GM12878 (cell line): ENCODE data around the gene NADSYN1. TPM values are rescaled to one million over a fixed set of nuclear protein-coding genes. Genes with fewer than 3 reads are reported as not detected.

ENCODE experiments used
- ATAC-seq: fragments of 200-7000 bp; cut with Tn5 transposase; 3 replicates; pipeline ENCODE4 v1.9.1; 2020; ENCODE audit warnings: mild to moderate bottlenecking, moderate library complexity
- BruUV-seq: library from RNA; stranded (reverse); fragments of 400-500 nt; replicated peaks from 2 replicates; lab custom pipeline; 2021; lab: Mats Ljungman, UMichigan
- CTCF ChIA-PET: fragments of 300-600 bp; sonication (Branson Sonifier 250); formaldehyde crosslinking; extraction: SDS; loops from one replicate; lab custom pipeline; 2021; ENCODE audit warnings: inconsistent platforms; lab: Yijun Ruan, JAX
- POLR2A ChIA-PET: fragments of 350-600 bp; formaldehyde crosslinking; extraction: SDS; loops from one replicate; lab custom pipeline; 2021; ENCODE audit warnings: inconsistent platforms; lab: Charles Lee
- RAD21 ChIA-PET: fragments of 300-600 bp; sonication (Branson Sonifier 250); formaldehyde crosslinking; loops from one replicate; lab custom pipeline; 2023; ENCODE audit warnings: antibody characterized with exemption; ENCODE audit not compliant: unreplicated experiment; lab: Charles Lee
- SMC1A ChIA-PET: fragments of 300-600 bp; sonication (Branson Sonifier 250); formaldehyde crosslinking; loops from one replicate; lab custom pipeline; 2023; ENCODE audit not compliant: unreplicated experiment, uncharacterized antibody; lab: Charles Lee
- DNase-seq: peaks from one replicate; pipeline ENCODE4 v3.0.0-alpha.2; 2011; ENCODE audit warnings: low read depth, low spot score
- FAIRE-seq: peaks from 3 replicates; lab custom pipeline; 2011; peaks lifted over from hg19 to GRCh38; lab: Jason Lieb, UNC
- H2AFZ ChIP-seq: 2 replicates; pipeline ENCODE4 v1.6.0; 2011; ENCODE audit warnings: low read depth, low read length, control low read depth; ENCODE audit not compliant: control insufficient read depth
- H3K27ac ChIP-seq: 2 replicates; pipeline ENCODE4 v1.5.1; 2011; ENCODE audit warnings: control low read depth; ENCODE audit not compliant: control insufficient read depth, insufficient read depth
- H3K27me3 ChIP-seq, 2 experiments: replicated peaks in 1 of 2; 2 replicates each; pipeline versions ENCODE4 v1.6.0 to v1.6.1; 2011; ENCODE audit warnings: low read length in 1 of 2; ENCODE audit not compliant: control insufficient read depth in 2 of 2, insufficient read depth in 2 of 2
- H3K36me3 ChIP-seq, 2 experiments: 2 replicates each; pipeline ENCODE4 v1.5.1; 2011; ENCODE audit warnings: low read length in 1 of 2; ENCODE audit not compliant: control insufficient read depth in 2 of 2, insufficient read depth in 2 of 2
- H3K4me1 ChIP-seq: 2 replicates; pipeline ENCODE4 v1.6.1; 2011; ENCODE audit warnings: mild to moderate bottlenecking, low read length, moderate library complexity, mixed read lengths; ENCODE audit not compliant: control insufficient read depth, insufficient read depth
- H3K4me2 ChIP-seq: 2 replicates; pipeline ENCODE4 v1.6.0; 2011; ENCODE audit warnings: control low read depth; ENCODE audit not compliant: control insufficient read depth, insufficient read depth
- H3K4me3 ChIP-seq: fragments of 200-600 bp; sonication (generic); 2 replicates; pipeline ENCODE4 v1.5.1; 2016
- H3K79me2 ChIP-seq: 2 replicates; pipeline ENCODE4 v1.6.0; 2011; ENCODE audit warnings: low read length; ENCODE audit not compliant: control insufficient read depth, insufficient read depth
- H3K9ac ChIP-seq: 2 replicates; pipeline ENCODE4 v1.8.0; 2011; ENCODE audit warnings: low read length, control low read depth, mixed read lengths; ENCODE audit not compliant: control insufficient read depth, insufficient read depth
- H3K9me3 ChIP-seq: replicated peaks from 3 replicates; pipeline ENCODE4 v1.5.1; 2011; ENCODE audit warnings: mild to moderate bottlenecking, low read length; ENCODE audit not compliant: control insufficient read depth, insufficient read depth
- H4K20me1 ChIP-seq: 2 replicates; pipeline ENCODE4 v1.6.0; 2011; ENCODE audit not compliant: control insufficient read depth, insufficient read depth
- CHD1 ChIP-seq: IDR thresholded peaks from 2 replicates; pipeline ENCODE4 v1.6.1; 2012; ENCODE audit warnings: low read depth, low read length, improper control_type of control experiment
- CHD4 ChIP-seq: fragments of 200-600 bp; sonication (generic); IDR thresholded peaks from 2 replicates; pipeline ENCODE4 v1.6.1; 2016; ENCODE audit warnings: mild to moderate bottlenecking
- CREM ChIP-seq: IDR thresholded peaks from 2 replicates; pipeline ENCODE4 v1.6.1; 2014; ENCODE audit warnings: antibody characterized with exemption, low read depth
- GABPA ChIP-seq: IDR thresholded peaks from 2 replicates; pipeline ENCODE4 v1.6.1; 2014; ENCODE audit warnings: antibody characterized with exemption, low read depth, mild to moderate bottlenecking, inconsistent platforms
- GATAD2B ChIP-seq: fragments of 450-650 bp; conservative IDR thresholded peaks from 2 replicates; pipeline ENCODE4 v1.6.1; 2017; ENCODE audit warnings: low read depth, mild to moderate bottlenecking, moderate library complexity
- JUNB ChIP-seq: IDR thresholded peaks from 2 replicates; pipeline ENCODE4 v1.6.1; 2016; ENCODE audit warnings: antibody characterized with exemption, mild to moderate bottlenecking
- NR2F1 ChIP-seq: fragments of 450-650 bp; conservative IDR thresholded peaks from 2 replicates; pipeline ENCODE4 v1.6.1; 2017; ENCODE audit warnings: mild to moderate bottlenecking
- POU2F2 ChIP-seq: IDR thresholded peaks from 3 replicates; pipeline ENCODE4 v1.6.1; 2011; ENCODE audit warnings: low read depth, mild to moderate bottlenecking, low read length, borderline replicate concordance
- SUPT20H ChIP-seq: IDR thresholded peaks from 2 replicates; pipeline ENCODE4 v1.6.1; 2011; ENCODE audit warnings: low read depth, mild to moderate bottlenecking, low read length, moderate library complexity, borderline replicate concordance; ENCODE audit not compliant: control insufficient read depth
- ZNF24 ChIP-seq: fragments of 450-650 bp; IDR thresholded peaks from 2 replicates; pipeline ENCODE4 v1.6.1; 2017; ENCODE audit warnings: antibody characterized with exemption, mild to moderate bottlenecking
- ZNF274 ChIP-seq: IDR thresholded peaks from one replicate; pipeline ENCODE4 v1.8.0; 2011; ENCODE audit not compliant: insufficient read length, insufficient read depth
- WGBS: methylation state at CpG from one replicate; pipeline ENCODE4 v1.1.6; 2016; ENCODE audit warnings: low lambda C conversion rate; ENCODE audit not compliant: insufficient replicate concordance, insufficient coverage; ENCODE audit errors: missing lambda C conversion rate; 5-methylcytosine and 5-hydroxymethylcytosine counted together
- in situ Hi-C: fragments of 300-500 bp; cut with MboI; formaldehyde crosslinking; loops from 9 replicates; pipeline ENCODE4 v1.14.3; 2018; ENCODE audit warnings: mixed read lengths
- intact Hi-C: fragments of 100-400 bp; cut with micrococcal nuclease; formaldehyde crosslinking; loops from one replicate; pipeline ENCODE4 v1.14.2; 2022; ENCODE audit not compliant: unreplicated experiment
- polyA plus RNA-seq, 11 experiments: library from polyadenylated mRNA; depleted of rRNA in 4 of 11; unstranded in 6 of 11; stranded (reverse) in 5 of 11; fragments of >200 nt; fragmentation: Nextera tagmentation in 4 of 11; fragmentation: Illumina TruSeq in 1 of 11; extraction: Ambion mirVana in 4 of 11; extraction: Trizol in 1 of 11; gene quantifications; 1 replicate in 1 of 11; 2 replicates in 10 of 11; pipeline versions ENCODE4 v1.2.1 to v1.2.3, GENCODE V29; 2011 to 2016; ENCODE audit warnings: inconsistent platforms in 2 of 11, missing spikeins in 2 of 11, low read depth in 1 of 11
- total RNA-seq, 4 experiments: library from RNA; depleted of rRNA in 3 of 4; stranded (reverse); fragments of >200 nt in 3 of 4; fragmentation: Illumina TruSeq in 1 of 4; extraction: Trizol in 1 of 4; gene quantifications; 2 replicates each; pipeline versions ENCODE4 v1.2.1 to v1.2.3, GENCODE V29; 2013 to 2021
- TF ChIP-seq, protein P1 (sequence below): fragments of 450-650 bp; IDR thresholded peaks from 2 replicates; pipeline ENCODE4 v1.6.1; 2017; ENCODE audit warnings: mild to moderate bottlenecking
- TF ChIP-seq, protein P2 (sequence below): fragments of 450-650 bp; IDR thresholded peaks from 2 replicates; pipeline ENCODE4 v1.6.1; 2017; ENCODE audit warnings: mild to moderate bottlenecking, low read depth, inconsistent platforms; ENCODE audit not compliant: poor library complexity, severe bottlenecking
- TF ChIP-seq, protein P3 (sequence below): IDR thresholded peaks from 2 replicates; pipeline ENCODE4 v1.6.1; 2012; ENCODE audit warnings: low read depth, low read length, improper control_type of control experiment
- TF ChIP-seq, protein P4 (sequence below): fragments of 450-650 bp; IDR thresholded peaks from 2 replicates; pipeline ENCODE4 v1.6.1; 2014; ENCODE audit warnings: mild to moderate bottlenecking

NADSYN1 gene
- total and polyA plus RNA-seq, 10 of the 15 experiments (the other 5 are each of a cell fraction or from before 2014, with no cell fraction given) = 12.2 to 90.2 (median 69.5) TPM

DNA sequence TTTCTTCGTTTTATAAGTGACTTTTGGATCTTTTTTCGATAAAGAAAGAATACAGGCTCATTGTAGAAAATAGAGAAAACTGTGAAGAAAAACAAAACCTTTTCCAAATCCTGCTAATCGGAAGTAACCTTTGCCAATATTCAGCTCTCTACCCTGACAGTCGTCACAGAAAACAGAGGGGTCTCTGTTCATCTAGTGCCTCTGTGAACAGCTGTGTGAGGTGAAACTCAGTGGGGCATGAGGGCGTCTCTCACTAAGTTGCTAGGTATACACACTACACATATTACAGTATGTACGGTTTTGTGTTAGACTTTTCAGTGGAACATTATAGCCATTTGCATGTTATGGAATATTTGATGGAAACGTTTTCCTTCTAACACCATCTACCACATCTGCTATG lies 44.2 kb upstream of the NADSYN1 start (continued):
- TF ChIP-seq, protein P1, sequence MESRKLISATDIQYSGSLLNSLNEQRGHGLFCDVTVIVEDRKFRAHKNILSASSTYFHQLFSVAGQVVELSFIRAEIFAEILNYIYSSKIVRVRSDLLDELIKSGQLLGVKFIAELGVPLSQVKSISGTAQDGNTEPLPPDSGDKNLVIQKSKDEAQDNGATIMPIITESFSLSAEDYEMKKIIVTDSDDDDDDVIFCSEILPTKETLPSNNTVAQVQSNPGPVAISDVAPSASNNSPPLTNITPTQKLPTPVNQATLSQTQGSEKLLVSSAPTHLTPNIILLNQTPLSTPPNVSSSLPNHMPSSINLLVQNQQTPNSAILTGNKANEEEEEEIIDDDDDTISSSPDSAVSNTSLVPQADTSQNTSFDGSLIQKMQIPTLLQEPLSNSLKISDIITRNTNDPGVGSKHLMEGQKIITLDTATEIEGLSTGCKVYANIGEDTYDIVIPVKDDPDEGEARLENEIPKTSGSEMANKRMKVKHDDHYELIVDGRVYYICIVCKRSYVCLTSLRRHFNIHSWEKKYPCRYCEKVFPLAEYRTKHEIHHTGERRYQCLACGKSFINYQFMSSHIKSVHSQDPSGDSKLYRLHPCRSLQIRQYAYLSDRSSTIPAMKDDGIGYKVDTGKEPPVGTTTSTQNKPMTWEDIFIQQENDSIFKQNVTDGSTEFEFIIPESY = no peak
- TF ChIP-seq, protein P2, sequence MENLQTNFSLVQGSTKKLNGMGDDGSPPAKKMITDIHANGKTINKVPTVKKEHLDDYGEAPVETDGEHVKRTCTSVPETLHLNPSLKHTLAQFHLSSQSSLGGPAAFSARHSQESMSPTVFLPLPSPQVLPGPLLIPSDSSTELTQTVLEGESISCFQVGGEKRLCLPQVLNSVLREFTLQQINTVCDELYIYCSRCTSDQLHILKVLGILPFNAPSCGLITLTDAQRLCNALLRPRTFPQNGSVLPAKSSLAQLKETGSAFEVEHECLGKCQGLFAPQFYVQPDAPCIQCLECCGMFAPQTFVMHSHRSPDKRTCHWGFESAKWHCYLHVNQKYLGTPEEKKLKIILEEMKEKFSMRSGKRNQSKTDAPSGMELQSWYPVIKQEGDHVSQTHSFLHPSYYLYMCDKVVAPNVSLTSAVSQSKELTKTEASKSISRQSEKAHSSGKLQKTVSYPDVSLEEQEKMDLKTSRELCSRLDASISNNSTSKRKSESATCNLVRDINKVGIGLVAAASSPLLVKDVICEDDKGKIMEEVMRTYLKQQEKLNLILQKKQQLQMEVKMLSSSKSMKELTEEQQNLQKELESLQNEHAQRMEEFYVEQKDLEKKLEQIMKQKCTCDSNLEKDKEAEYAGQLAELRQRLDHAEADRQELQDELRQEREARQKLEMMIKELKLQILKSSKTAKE = no peak

DNA sequence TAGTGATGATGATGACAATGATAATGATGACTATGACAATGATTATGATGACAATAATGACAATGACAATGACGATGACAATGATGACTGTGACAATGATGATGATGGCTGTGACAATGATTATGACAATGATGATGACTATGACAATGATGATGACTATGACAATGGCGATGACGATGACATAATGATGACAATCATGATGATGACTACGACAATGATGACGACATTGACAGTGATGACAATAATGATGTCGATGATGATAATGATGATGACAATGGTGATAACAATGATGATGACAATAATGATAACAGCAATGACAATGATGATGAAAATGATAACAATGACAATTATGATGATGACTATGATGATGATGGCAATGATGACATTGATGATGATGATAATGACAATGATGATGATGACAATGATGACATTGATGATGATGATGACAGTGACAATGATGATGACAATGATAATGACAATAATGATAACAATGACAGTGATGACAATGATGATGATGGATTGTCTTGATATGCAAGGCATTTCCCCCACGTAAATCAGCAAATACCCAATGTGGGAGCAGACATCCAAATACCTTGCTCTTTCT lies 42.5 kb upstream of the NADSYN1 start:
- Histone ChIP-seq H3K27ac (no peak overlapping the region), H3K27me3 (no peaks in the 10 kb centered on the region), H3K79me2 (no peaks in the 10 kb centered on the region), H3K36me3 (no peaks in the 10 kb centered on the region), H3K4me3 (no peak overlapping the region), H3K9me3 (no peaks in the 10 kb centered on the region), H2AFZ (no peak overlapping the region), H3K4me2 (no peak overlapping the region), H3K4me1 (no peaks in the 10 kb centered on the region), H3K9ac (no peak overlapping the region), H4K20me1 (no peaks in the 10 kb centered on the region)
- RAD21 ChIA-PET = no interaction called here
- SMC1A ChIA-PET = no interaction called here
- no peak for FAIRE-seq
- BruUV-seq = no TSS peak
- WGBS = 55% methylated on average over 7 of the region's 7 CpGs
- POLR2A ChIA-PET = no interaction called here
- in situ Hi-C loops (no loop called here), intact Hi-C loops (no loop called here)
- TF ChIP-seq NR2F1 (no peak), ZNF24 (no peak), GATAD2B (no peak), GABPA (no peak), CHD1 (no peak), POU2F2 (no peak), CHD4 (no peak), ZNF274 (no peak), JUNB (no peak), CREM (no peak), SUPT20H (no peak)
- TF ChIP-seq, protein P3, sequence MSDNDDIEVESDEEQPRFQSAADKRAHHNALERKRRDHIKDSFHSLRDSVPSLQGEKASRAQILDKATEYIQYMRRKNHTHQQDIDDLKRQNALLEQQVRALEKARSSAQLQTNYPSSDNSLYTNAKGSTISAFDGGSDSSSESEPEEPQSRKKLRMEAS = no peak
- TF ChIP-seq, protein P4, sequence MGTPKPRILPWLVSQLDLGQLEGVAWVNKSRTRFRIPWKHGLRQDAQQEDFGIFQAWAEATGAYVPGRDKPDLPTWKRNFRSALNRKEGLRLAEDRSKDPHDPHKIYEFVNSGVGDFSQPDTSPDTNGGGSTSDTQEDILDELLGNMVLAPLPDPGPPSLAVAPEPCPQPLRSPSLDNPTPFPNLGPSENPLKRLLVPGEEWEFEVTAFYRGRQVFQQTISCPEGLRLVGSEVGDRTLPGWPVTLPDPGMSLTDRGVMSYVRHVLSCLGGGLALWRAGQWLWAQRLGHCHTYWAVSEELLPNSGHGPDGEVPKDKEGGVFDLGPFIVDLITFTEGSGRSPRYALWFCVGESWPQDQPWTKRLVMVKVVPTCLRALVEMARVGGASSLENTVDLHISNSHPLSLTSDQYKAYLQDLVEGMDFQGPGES = no peak
- CTCF ChIA-PET = no interaction called here
- DNase-seq = no peak
- no peak for ATAC-seq
